GM12864 (cell line): ENCODE data around the gene SLC9A7.

ENCODE experiments used
- DNase-seq: peaks from one replicate; pipeline ENCODE4 v3.0.0-alpha.2; 2011; ENCODE audit warnings: low read depth
- H3K4me3 ChIP-seq: 2 replicates; pipeline ENCODE4 v1.5.1; 2011; ENCODE audit warnings: mild to moderate bottlenecking, low read depth, low read length, control low read depth
- TF ChIP-seq, protein P1 (sequence below): IDR thresholded peaks from 2 replicates; pipeline ENCODE4 v1.5.1; 2011; ENCODE audit warnings: low read depth, mild to moderate bottlenecking, moderate library complexity, low read length, control low read depth, inconsistent platforms; ENCODE audit errors: missing control alignments

Gene SLC9A7

DNA sequence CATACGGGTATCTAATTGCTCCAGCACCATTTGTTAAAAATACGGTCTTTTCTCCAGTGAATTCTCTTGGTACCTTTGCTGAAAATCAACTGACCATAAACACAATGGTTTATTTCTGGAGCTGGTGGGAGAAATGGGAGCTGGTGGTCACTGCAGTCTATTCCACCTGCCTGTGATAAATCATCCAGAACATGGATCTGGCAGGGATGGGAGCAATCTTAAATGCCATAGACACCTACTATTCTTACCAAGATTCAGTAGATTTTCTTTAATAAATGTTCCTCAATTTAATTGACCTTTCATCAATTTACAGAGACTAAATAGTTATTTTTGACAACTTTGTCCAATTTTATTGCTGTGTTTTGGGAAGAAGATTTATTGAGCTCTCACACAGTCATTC is 68.1 kb downstream of the SLC9A7 start:
- H3K4me3 ChIP-seq = no peak overlapping the region
- DNase-seq = no peak
- TF ChIP-seq, protein P1, sequence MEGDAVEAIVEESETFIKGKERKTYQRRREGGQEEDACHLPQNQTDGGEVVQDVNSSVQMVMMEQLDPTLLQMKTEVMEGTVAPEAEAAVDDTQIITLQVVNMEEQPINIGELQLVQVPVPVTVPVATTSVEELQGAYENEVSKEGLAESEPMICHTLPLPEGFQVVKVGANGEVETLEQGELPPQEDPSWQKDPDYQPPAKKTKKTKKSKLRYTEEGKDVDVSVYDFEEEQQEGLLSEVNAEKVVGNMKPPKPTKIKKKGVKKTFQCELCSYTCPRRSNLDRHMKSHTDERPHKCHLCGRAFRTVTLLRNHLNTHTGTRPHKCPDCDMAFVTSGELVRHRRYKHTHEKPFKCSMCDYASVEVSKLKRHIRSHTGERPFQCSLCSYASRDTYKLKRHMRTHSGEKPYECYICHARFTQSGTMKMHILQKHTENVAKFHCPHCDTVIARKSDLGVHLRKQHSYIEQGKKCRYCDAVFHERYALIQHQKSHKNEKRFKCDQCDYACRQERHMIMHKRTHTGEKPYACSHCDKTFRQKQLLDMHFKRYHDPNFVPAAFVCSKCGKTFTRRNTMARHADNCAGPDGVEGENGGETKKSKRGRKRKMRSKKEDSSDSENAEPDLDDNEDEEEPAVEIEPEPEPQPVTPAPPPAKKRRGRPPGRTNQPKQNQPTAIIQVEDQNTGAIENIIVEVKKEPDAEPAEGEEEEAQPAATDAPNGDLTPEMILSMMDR = no peak

DNA sequence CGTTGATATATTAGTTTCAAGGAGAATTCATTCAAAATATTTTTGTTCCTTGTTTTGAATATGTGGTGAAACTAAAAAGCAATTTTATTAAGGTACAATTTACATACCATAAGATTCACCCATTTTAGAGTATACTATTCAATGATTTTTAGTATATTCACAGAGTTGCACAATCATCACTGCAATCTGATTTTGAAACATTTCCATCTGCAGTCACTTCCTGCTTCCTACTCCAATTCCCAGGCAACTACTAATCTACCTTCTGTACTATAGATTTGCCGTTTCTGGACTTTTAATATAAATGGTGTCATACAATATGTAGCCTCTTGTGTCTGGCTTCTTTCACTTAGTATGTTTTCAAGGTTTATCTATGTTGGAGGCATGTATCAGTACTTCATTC is 71.3 kb downstream of the SLC9A7 start:
- H3K4me3 ChIP-seq = no peak overlapping the region
- TF ChIP-seq, protein P1 = no peak
- DNase-seq = no peak

DNA sequence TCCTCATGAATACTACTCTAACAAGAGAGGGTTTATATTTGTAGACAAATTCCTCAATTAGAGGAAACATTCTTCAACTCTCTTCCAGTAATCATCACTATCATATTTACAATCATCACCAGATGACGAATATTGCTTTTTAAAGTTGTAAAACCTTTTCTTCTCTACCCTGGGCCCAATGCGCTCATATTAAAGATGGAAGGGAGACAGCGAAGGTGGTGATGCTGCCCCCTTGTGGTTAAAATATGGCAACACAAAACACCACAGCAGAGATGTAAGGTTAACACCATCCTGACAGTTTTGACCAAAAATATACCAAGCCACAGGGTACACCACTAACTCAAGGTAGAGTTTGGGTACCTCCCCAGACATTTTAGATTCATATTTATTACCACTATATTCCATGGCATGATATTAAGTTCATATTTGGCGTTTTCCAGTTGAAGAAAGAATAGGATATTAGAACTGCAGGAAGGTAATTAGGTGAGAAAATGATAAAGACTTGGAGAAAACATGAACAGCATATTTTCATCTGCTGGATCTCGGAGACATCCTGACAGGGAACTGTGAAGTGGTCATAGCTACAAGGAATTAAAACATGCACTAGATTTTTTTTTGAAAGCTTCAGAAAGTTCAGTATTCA is 72.8 kb downstream of the SLC9A7 start:
- TF ChIP-seq, protein P1 = peak; percentile 47
- DNase-seq = no peak

DNA sequence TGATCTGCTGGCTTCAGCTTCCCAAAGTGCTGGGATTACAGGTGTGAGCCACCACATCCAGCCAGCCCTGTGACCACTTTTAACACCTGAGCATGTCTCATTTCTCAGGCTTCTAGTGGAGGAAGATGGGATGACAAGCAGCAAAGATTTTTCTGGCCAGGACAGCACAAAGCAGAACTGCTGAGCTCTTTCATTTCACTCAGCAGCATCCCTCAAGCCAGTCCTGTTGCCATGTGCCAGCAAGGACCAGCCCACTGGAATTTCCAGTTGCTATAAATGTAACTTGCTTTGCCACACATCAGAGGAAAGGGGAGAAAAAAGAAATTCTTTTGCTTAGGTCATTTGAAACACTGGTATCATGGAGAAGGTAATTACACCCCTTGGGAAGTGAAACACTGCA is 75.9 kb downstream of the SLC9A7 start:
- no peak overlapping the region for H3K4me3 ChIP-seq
- no peak for DNase-seq
- TF ChIP-seq, protein P1 = peak; percentile 26

More for the DNA sequence above, 72.8 kb downstream of the SLC9A7 start:
- H3K4me3 ChIP-seq = no peak overlapping the region

DNA sequence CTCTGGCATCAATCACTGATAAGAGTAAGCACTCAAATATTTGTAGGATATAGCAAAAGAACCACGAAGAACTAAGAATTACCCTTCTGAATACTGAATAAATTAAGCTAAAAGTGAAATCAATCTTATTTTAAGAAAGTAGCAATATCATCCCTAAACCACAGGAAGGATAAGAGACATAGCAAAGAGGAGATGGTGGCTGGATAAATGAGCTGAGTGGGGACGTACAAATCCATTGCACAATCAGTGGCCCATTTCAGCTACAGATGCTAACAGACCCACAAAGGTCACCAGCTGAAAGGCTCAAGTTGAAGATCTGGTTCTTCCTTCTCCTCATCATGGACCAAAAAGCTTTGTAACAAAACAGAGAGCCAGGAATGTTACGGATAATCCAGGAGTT is 77.1 kb downstream of the SLC9A7 start:
- TF ChIP-seq, protein P1 = no peak
- H3K4me3 ChIP-seq = no peak overlapping the region
- no peak for DNase-seq

DNA sequence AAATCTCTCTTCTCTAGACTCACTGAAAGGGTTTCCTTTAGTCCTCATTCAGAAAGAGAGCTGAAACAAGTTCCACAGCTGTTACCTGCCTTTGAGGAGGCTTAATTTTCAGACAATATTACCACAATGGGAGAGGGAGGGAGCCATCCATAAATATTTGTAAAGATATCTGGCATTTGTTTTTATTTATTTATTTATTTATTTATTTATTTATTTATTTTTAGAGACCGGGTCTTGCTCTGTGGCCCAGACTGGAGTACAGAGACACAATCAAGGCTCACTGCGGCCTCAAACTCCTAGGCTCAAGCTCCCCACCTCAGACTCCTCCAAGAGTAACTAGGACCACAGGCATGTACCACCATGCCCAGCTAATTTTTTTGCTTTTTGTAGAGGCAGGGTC is 80.7 kb downstream of the SLC9A7 start:
- H3K4me3 ChIP-seq = no peak overlapping the region
- DNase-seq = no peak
- TF ChIP-seq, protein P1 = no peak

DNA sequence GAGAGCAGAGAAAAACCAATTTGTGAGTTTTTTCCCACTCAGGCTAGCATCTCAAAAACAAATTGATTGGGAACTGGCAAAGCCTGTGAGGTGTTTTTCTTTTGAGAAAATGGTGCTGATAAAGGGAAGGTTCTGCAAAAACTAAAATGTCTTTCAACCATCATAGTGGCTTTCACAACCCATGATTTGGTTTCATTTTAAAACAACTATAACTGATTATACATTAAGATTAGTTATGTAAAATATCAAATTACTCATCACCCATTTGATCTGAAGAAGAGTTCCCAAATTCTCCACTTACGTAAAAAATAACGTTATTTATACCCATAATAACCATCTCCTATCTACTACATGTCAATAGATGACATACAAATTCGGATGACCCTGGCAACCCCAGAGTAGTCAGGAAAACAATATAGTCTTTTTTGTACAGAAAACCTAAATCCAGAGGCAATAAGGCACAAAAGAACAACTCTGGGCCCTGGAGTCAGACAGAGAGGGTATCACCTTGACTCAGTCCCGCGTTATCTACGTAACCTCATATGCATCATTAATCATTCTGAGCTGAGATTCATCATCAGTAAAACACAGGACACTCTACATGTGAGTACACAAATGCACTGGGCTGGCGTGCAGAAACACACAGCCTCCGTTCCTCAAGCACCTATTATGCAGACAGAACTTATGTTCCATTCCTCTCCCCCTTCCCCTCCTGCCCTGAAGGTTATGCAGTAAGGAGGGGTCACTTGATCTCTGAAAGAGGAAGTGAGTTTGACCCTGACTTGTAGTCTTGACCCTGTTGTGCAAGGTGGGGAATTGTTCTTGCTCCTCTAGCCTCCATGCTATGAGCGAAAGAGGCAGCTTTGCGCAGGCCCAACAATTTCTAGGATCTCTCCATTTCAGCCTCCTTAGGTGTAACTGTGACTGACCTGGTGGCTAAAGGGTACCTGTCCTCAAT is 82.2 kb downstream of the SLC9A7 start:
- no peak overlapping the region for H3K4me3 ChIP-seq
- no peak for DNase-seq
- TF ChIP-seq, protein P1 = no peak
